Measurements from ENCODE around the gene ZNF500. TPM values are rescaled to one million over a fixed set of nuclear protein-coding genes. Genes with fewer than 3 reads are reported as not detected.

ZNF500 gene
- total RNA-seq, 1 donor from 2014 or later, result 5.8 TPM

- H3K27me3 ChIP-seq (ENCODE audit: control insufficient read depth, insufficient read depth, low read length), result no peaks in the 10 kb centered on the region
- no peak for TF ChIP-seq CTCF (IDR thresholded peaks at IDR 0.05; ENCODE audit: insufficient read depth, low read length, poor library complexity, severe bottlenecking)
- no peak for DNase-seq (ENCODE audit: low read depth)
- H3K36me3 ChIP-seq (ENCODE audit: control insufficient read depth, insufficient read depth, low read length), result peaks cover 1% of the 10 kb centered on the region
- no peak overlapping the region for H3K4me3 ChIP-seq (ENCODE audit: low read depth, low read length)
Observed at GRCh38 chr16:4752351-4753100, 14.4 kb downstream of the ZNF500 start.

- no peak overlapping the region for H3K4me3 ChIP-seq (ENCODE audit: low read depth, low read length)
- no peak for DNase-seq (ENCODE audit: low read depth)
- H3K36me3 ChIP-seq (ENCODE audit: control insufficient read depth, insufficient read depth, low read length), result peaks cover 1% of the 10 kb centered on the region
- no peak for TF ChIP-seq CTCF (IDR thresholded peaks at IDR 0.05; ENCODE audit: insufficient read depth, low read length, poor library complexity, severe bottlenecking)
- H3K27me3 ChIP-seq (ENCODE audit: control insufficient read depth, insufficient read depth, low read length), result no peaks in the 10 kb centered on the region
Observed at GRCh38 chr16:4750896-4751295, 16.1 kb downstream of the ZNF500 start.

GRCh38 chr16:4749700-4750257 lies 17.2 kb downstream of the ZNF500 start:
- H3K36me3 ChIP-seq (ENCODE audit: control insufficient read depth, insufficient read depth, low read length), result peaks cover 1% of the 10 kb centered on the region
- H3K4me3 ChIP-seq (ENCODE audit: low read depth, low read length), result no peak overlapping the region
- H3K27me3 ChIP-seq (ENCODE audit: control insufficient read depth, insufficient read depth, low read length), result no peaks in the 10 kb centered on the region
- DNase-seq (ENCODE audit: low read depth), result no peak
- TF ChIP-seq CTCF (IDR thresholded peaks at IDR 0.05; ENCODE audit: insufficient read depth, low read length, poor library complexity, severe bottlenecking), result no peak

- H3K27me3 ChIP-seq (ENCODE audit: control insufficient read depth, insufficient read depth, low read length), result no peaks in the 10 kb centered on the region
- no peak for DNase-seq (ENCODE audit: low read depth)
- H3K4me3 ChIP-seq (ENCODE audit: low read depth, low read length), result no peak overlapping the region
- no peak for TF ChIP-seq CTCF (IDR thresholded peaks at IDR 0.05; ENCODE audit: insufficient read depth, low read length, poor library complexity, severe bottlenecking)
- peaks cover 1% of the 10 kb centered on the region for H3K36me3 ChIP-seq (ENCODE audit: control insufficient read depth, insufficient read depth, low read length)
Observed at GRCh38 chr16:4748682-4749411, 18.1 kb downstream of the ZNF500 start.

- TF ChIP-seq CTCF (IDR thresholded peaks at IDR 0.05; ENCODE audit: insufficient read depth, low read length, poor library complexity, severe bottlenecking), result no peak
Observed at GRCh38 chr16:4747906-4748681, 18.9 kb downstream of the ZNF500 start.

More at GRCh38 chr16:4747906-4748681, 18.9 kb downstream of the ZNF500 start:
- H3K4me3 ChIP-seq (ENCODE audit: low read depth, low read length), result no peak overlapping the region
- peaks cover 3% of the 10 kb centered on the region for H3K27me3 ChIP-seq (ENCODE audit: control insufficient read depth, insufficient read depth, low read length)
- no peak for DNase-seq (ENCODE audit: low read depth)
- peaks cover 1% of the 10 kb centered on the region for H3K36me3 ChIP-seq (ENCODE audit: control insufficient read depth, insufficient read depth, low read length)

Data from kidney epithelial cell (primary cell).